Mammary epithelial cell (primary cell): ENCODE data around the gene KCNQ5.

Experiments
- CTCF ChIP-seq, 2 donors: IDR thresholded peaks in 1 of 2; conservative IDR thresholded peaks in 1 of 2; 2 replicates each; pipeline ENCODE4 v1.5.1; 2011 to 2012; ENCODE audit warnings: inconsistent platforms in 2 of 2, low read length in 2 of 2, mild to moderate bottlenecking in 2 of 2, control low read depth in 1 of 2, low read depth in 1 of 2; ENCODE audit not compliant: insufficient read depth in 1 of 2; ENCODE audit errors: extremely low read depth in 1 of 2
- EZH2 ChIP-seq: IDR thresholded peaks from 2 replicates; pipeline ENCODE4 v1.6.1; 2012; ENCODE audit warnings: low read length, inconsistent platforms, borderline replicate concordance

- no peak for TF ChIP-seq CTCF (conservative IDR thresholded peaks at IDR 0.05 in 1 of 2, IDR thresholded peaks at IDR 0.05 in 1 of 2; ENCODE audit: extremely low read depth in 1 of 2, insufficient read depth in 1 of 2, low read depth in 1 of 2, low read length in 2 of 2)
- no peak for TF ChIP-seq EZH2
Measured at GRCh38 chr6:72770959-72771358, 149.1 kb downstream of the KCNQ5 start.
